Stimulated activated CD4-positive, alpha-beta T cell treated with anti-CD3 and anti-CD28 coated beads, Interleukin-2, amount 100 ng/mL, for 24 hours (primary cell): Measurements from ENCODE around the gene SYNPR.
"Not testable (repeated sequence)": the region's sequence is repeated elsewhere in the genome, so short reads cannot be mapped to it uniquely, and the experiment has no call there.

Experiments used
- DNase-seq, 2 donors: peaks; one replicate each; pipeline ENCODE4 v3.0.0-alpha.2; 2020

The SYNPR gene

DNA sequence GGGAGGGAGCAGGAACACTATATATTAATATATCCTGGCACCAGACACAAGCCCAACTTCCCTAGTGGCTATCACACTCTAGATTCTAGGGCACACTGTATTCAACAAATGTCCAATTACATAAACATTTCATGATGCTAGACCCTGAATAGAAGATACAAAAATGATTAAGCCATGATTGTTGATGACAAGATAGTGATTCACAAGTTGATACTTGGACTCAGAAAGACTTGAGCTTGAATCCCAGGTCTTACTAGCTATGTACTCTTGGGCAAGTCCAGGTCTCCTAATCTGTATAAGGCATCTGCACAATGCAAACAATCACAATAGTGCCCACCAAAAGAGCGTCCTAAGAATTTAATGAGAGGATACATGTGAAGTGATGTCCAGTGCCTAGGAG lies 364.4 kb downstream of the SYNPR start:
- DNase-seq = no peak

DNA sequence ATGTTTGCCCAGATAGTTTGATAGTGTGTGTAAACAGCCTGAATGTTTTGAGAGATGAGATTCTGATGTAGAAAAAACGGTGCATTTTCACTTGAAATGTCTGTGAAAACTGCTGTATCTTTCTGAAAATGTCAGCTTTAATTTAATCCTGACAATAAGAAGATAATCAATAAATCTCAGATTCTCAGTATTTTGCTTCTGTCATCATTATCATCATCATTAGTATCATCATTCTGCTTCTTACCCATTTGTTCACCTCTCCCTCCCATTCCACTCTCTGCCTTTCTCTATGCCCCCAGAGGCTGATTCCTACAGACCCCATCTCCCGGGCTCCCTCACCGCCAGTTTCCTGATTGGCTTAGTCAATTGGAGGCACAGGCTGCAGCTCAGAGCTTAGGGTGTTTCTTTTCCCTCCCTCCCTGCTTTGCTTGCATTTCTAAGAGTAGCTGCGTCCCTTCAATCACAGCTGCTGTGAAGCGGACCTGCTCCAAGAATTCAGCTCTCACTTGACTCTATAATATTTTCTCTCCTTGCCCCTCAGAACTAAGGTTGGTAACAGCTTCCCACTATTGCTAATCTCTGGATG lies 366.2 kb downstream of the SYNPR start:
- DNase-seq = no peak

DNA sequence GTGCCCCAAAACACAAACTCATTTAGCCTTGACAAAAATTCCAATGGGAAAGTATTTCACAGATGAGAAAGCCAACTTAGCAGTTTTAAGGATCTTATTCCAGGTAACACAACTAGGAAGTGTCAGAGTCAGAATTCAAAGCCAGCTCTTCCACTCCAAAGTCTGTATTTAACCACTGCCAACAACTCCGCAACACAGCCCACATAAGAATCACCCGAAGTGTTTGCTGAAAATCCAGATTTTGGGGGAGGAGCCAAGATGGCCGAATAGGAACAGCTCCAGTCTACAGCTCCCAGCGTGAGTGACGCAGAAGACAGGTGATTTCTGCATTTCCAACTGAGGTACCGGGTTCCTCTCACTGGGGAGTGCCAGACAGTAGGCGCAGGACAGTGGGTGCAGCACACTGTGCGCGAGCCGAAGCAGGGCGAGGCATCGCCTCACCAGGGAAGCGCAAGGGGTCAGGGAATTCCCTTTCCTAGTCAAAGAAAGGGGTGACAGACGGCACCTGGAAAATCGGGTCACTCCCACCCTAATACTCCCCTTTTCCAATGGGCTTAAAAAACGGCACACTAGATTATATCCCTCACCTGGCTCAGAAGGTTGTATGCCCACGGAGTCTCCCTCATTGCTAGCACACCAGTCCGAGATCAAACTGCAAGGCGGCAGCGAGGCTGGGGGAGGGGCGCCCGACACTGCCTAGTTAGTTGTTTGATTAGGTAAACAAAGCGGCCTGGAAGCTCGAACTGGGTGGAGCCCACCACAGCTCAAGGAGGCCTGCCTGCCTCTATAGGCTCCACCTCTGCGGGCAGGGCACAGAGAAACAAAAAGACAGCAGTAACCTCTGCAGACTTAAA lies 367.0 kb downstream of the SYNPR start:
- not testable (repeated sequence) for DNase-seq

DNA sequence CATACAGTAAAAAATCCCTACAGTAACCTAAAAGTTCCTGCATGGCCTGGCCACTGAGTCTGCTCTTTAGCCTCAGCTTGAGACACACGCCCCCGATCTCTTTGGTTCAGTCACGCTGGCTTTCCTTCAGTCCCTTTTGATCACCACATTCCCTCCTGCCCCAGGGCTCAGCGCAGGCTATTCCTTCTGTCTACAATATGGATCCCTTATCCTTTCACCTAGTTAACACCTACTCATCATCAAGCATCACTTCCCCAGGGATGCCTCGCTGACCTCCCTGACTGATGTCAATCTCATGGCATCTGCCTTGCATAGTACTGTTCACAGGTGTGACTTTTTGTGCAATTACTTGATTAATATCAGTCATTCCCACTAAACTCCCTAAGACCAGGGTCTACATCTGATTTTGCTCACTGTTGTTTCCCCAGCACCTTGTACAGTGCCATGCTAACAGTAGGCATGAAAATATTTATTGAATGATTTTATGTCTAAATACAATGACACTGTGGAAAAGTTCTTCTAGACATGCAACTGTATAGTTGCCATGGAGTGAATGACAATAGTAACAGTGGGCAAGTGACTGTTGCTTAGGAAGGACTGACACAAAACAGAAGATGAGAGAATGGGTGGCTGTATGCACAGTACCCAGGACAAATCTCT lies 374.1 kb downstream of the SYNPR start, which contains the start of gene SNTN:
Gene SNTN (plus strand): TSS at position 610 of the 660 bp plus-strand sequence. CDS start 13 bp downstream, at position 623.
- no peak for DNase-seq

DNA sequence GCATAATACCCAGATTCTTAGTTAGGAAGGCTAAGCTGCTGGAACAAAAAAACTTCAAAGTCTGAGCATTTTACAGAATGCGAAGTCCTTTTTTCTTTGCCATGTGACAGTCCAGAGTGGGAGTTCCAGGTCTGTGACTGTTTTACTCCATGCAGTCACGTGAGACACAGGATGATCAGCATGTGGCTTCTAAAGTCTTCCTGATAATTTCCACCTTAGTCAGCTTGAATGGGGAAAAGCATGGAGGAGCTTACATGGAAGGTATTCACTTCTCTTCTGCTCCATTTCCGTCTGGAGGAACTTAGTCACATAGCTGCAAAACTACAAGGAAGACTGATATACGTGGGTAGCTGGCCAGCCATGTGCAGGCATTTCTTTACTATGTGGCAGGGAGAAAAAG lies 376.1 kb downstream of the SYNPR start:
- no peak for DNase-seq

DNA sequence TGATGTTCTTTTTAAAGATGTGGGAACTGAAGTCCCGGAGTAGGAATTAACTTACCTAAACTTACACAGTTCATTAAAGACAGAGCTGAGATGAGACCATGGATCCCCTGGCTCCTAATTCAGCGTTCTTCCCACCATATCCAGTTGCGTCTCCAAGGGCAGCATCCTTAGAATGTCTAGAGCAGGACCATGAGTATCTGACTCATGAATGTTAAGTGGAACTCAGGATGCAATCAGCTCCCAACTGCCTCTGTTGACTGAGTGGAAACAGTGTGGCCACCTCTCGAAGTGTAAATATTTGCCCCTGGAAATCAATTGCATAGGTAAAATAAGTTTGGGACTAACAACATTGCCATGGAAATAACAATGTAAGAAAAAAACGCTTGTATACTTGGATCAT lies 376.8 kb downstream of the SYNPR start:
- no peak for DNase-seq

DNA sequence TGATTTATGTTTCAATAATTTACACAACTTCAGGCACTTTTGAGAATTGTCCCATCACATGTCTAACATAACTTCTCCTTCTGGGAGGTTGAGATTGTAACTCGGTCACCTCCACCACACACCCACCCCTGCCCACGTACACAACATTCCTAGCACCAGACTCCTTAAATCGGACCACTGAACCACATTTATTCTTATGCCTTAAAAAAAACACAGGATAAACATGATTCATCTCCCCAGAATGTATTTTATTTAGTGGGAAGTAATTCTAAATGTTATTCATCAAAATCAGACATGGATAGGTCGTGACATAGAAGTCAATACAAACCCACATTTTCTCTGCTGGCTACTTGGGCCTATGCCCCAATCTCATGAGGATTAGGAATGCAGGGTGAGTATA lies 377.4 kb downstream of the SYNPR start:
- DNase-seq = no peak

DNA sequence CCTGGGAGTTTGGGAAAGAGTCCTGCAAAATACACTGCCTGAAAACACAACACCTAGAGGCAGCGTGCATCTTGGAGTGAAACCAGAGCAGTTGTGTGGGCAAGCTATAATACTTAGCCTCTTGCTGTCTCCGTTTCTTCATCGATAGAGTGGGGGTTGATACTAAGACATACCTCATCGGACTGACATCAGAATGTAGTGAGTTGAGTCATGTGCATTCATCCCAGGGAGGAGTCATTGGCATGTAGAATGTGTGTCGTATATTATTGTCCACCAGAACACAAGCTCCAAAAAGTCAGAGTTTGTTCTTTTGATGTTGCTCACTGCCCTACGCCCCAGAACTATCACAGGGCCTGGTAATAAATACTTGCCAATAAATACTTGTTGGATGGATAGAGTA lies 378.7 kb downstream of the SYNPR start:
- DNase-seq = no peak

DNA sequence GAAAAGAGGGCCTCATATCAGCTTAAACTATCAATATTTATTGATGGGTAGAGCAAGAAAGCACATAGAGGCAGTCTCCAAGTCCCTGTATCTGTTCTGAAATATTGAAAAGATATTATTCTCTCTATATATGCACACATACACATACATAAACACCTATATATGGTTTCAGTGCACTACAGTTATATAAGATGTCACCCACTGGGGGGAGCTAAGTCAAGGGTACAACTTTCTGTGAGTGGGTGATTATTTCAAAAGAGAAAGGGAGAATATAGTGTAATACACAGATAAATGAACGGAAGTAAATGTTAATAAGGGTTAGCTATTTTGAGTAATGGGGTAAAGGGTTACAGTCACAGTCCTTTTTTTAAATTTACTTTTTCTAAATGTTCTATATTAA lies 383.1 kb downstream of the SYNPR start:
- DNase-seq = no peak

DNA sequence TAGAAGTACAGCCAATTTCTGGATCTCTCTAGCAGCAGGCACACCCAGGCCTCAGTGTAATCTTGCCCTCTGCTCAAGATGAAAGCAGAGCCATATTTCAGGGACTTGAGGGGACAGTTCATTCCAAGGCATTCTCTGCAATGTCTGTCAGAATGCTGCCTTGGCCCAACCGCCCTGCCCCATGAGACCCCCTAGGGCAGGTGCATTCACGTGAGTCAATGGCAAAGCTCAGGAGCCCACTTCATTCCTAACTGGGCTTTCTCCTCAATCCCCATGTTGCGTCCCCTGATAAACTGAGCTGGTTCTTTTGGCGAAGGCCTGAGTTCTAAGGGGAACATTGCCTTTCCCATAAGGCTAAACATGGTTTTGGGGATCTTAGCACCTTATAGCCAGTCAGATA lies 383.9 kb downstream of the SYNPR start:
- no peak for DNase-seq

DNA sequence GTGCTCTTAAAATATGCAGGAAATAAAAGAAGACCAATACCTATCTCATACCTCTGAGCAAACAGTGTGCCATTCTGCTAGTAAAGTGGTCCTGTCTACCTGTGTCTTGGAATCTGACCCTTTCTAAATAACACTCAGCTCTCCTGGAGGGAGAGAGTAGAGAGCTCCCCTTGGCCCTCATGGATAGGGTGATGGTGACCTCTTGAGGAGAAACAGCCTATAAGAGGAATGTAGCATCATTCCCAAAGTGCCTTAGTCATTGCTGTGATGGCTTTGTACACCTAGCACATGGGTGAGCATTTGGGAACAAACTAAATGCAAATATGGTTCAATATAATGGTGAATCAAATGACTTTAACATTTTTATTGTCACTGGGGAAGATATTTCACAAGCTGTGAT lies 384.4 kb downstream of the SYNPR start:
- DNase-seq = no peak
